Trophoblast cell (in vitro differentiated cells and primary cell): Measurements from ENCODE around the gene EEF1A2.

Experiments used
- DNase-seq, 2 donors: peaks; one replicate each; pipeline ENCODE4 v3.0.0-alpha.2; 2016
- H2AFZ ChIP-seq: 2 replicates; pipeline ENCODE4 v1.6.1; 2013; ENCODE audit warnings: low read length, moderate library complexity, mild to moderate bottlenecking; ENCODE audit not compliant: insufficient read depth, poor library complexity
- H2AK5ac ChIP-seq: 2 replicates; pipeline ENCODE4 v1.6.1; 2013; ENCODE audit warnings: mild to moderate bottlenecking, low read length
- H2BK120ac ChIP-seq: 2 replicates; pipeline ENCODE4 v1.6.1; 2013; ENCODE audit warnings: low read length, mild to moderate bottlenecking, moderate library complexity; ENCODE audit not compliant: insufficient read depth, poor library complexity
- H2BK12ac ChIP-seq: 2 replicates; pipeline ENCODE4 v1.6.1; 2013; ENCODE audit warnings: mild to moderate bottlenecking, low read length, moderate library complexity
- H2BK5ac ChIP-seq: 2 replicates; pipeline ENCODE4 v1.6.1; 2013; ENCODE audit warnings: low read length, low read depth, moderate library complexity, mild to moderate bottlenecking; ENCODE audit not compliant: poor library complexity
- H3K14ac ChIP-seq: 2 replicates; pipeline ENCODE4 v1.6.1; 2013; ENCODE audit warnings: mild to moderate bottlenecking, low read length
- H3K18ac ChIP-seq: 2 replicates; pipeline ENCODE4 v1.6.1; 2013; ENCODE audit warnings: mild to moderate bottlenecking, low read length
- H3K23ac ChIP-seq: 2 replicates; pipeline ENCODE4 v1.6.1; 2013; ENCODE audit warnings: low read length
- H3K27ac ChIP-seq: 2 replicates; pipeline ENCODE4 v1.5.1; 2013; ENCODE audit warnings: low read depth, mild to moderate bottlenecking, inconsistent platforms, low read length, moderate library complexity
- H3K27me3 ChIP-seq: 2 replicates; pipeline ENCODE4 v1.6.1; 2013; ENCODE audit warnings: inconsistent platforms, mild to moderate bottlenecking, low read length, moderate library complexity; ENCODE audit not compliant: insufficient read depth
- H3K36me3 ChIP-seq, 2 experiments: 1 replicate in 1 of 2; 2 replicates in 1 of 2; pipeline ENCODE4 v1.6.1; 2013; ENCODE audit warnings: low read length in 2 of 2, mild to moderate bottlenecking in 2 of 2, moderate library complexity in 1 of 2; ENCODE audit not compliant: insufficient read depth in 2 of 2, control insufficient read depth in 1 of 2
- H3K4ac ChIP-seq: 2 replicates; pipeline ENCODE4 v1.6.1; 2013; ENCODE audit warnings: low read depth, mild to moderate bottlenecking, low read length, moderate library complexity
- H3K4me1 ChIP-seq, 2 experiments: 1 replicate in 1 of 2; 2 replicates in 1 of 2; pipeline ENCODE4 v1.6.1; 2013; ENCODE audit warnings: low read length in 2 of 2, mild to moderate bottlenecking in 2 of 2, moderate library complexity in 1 of 2; ENCODE audit not compliant: insufficient read depth in 2 of 2, control insufficient read depth in 1 of 2
- H3K4me2 ChIP-seq: 2 replicates; pipeline ENCODE4 v1.6.1; 2013; ENCODE audit warnings: inconsistent platforms, mild to moderate bottlenecking, low read length, moderate library complexity
- H3K4me3 ChIP-seq: 2 replicates; pipeline ENCODE4 v1.5.1; 2013; ENCODE audit warnings: mild to moderate bottlenecking, low read depth, low read length, inconsistent platforms
- H3K79me1 ChIP-seq: one replicate; pipeline ENCODE4 v1.6.1; 2013; ENCODE audit warnings: low read length
- H3K79me2 ChIP-seq: 2 replicates; pipeline ENCODE4 v1.6.1; 2013; ENCODE audit warnings: low read length, mild to moderate bottlenecking; ENCODE audit not compliant: control insufficient read depth, insufficient read depth, poor library complexity
- H3K9ac ChIP-seq: 2 replicates; pipeline ENCODE4 v1.6.1; 2013; ENCODE audit warnings: mild to moderate bottlenecking, low read length
- H3K9me3 ChIP-seq: 2 replicates; pipeline ENCODE4 v1.6.1; 2013; ENCODE audit warnings: low read depth, mild to moderate bottlenecking, control low read depth, inconsistent platforms, low read length; ENCODE audit not compliant: insufficient read depth
- H4K12ac ChIP-seq: 2 replicates; pipeline ENCODE4 v1.6.1; 2013; ENCODE audit warnings: low read depth, mild to moderate bottlenecking, low read length, moderate library complexity
- H4K8ac ChIP-seq: 2 replicates; pipeline ENCODE4 v1.6.1; 2013; ENCODE audit warnings: low read depth, mild to moderate bottlenecking, low read length, moderate library complexity
- H4K91ac ChIP-seq: one replicate; pipeline ENCODE4 v1.6.1; 2013; ENCODE audit warnings: low read depth, mild to moderate bottlenecking, low read length, moderate library complexity
- WGBS: extraction: QIAGEN DNeasy Blood & Tissue Kit; methylation state at CpG from one replicate; pipeline ENCODE4 v1.1.7; 2013; ENCODE audit warnings: missing lambda C conversion rate; ENCODE audit not compliant: insufficient read length, insufficient coverage; ENCODE audit errors: extremely low coverage; 5-methylcytosine and 5-hydroxymethylcytosine counted together

The EEF1A2 gene

DNA sequence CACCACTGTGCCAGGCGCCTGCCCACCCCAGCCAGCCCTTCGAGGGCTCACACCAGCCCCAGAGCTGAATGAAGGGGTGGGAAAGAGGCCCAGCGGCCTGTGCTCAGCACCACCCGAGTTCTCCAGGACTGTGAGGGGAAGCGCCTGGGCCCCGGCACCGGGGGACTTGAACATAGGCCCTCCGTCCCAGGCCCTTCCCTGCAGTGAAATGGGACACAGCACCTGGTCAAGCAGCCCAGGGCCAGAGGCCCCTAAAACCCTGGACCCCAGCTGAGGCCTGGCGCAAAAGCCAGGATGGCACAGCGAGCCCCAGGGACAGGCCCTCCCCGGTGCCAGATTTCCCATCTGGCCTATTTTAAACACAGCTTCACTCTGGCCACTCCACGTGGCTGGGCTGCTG, 30.5 kb downstream of the EEF1A2 start:
- Histone ChIP-seq H3K9me3 (peaks cover 1% of the 10 kb centered on the region), H3K4ac (no peak overlapping the region), H2BK120ac (no peak overlapping the region), H3K9ac (no peak overlapping the region), H3K18ac (no peak overlapping the region), H3K4me2 (no peak overlapping the region), H4K91ac (no peak overlapping the region), H3K4me1 (peaks cover 5% of the 10 kb centered on the region in 2 experiments), H2BK12ac (no peak overlapping the region), H3K27ac (no peak overlapping the region), H4K8ac (no peak overlapping the region), H3K23ac (no peak overlapping the region), H3K14ac (no peak overlapping the region), H3K4me3 (no peak overlapping the region), H4K12ac (no peak overlapping the region), H3K27me3 (peaks cover 24% of the 10 kb centered on the region), H2AFZ (no peak overlapping the region), H3K79me2 (no peaks in the 10 kb centered on the region), H2AK5ac (no peak overlapping the region), H3K79me1 (no peaks in the 10 kb centered on the region), H2BK5ac (no peak overlapping the region), H3K36me3 (no peaks in the 10 kb centered on the region)
- no CpG with 5 or more reads among the region's 12 CpGs for WGBS
- DNase-seq, result no peak

DNA sequence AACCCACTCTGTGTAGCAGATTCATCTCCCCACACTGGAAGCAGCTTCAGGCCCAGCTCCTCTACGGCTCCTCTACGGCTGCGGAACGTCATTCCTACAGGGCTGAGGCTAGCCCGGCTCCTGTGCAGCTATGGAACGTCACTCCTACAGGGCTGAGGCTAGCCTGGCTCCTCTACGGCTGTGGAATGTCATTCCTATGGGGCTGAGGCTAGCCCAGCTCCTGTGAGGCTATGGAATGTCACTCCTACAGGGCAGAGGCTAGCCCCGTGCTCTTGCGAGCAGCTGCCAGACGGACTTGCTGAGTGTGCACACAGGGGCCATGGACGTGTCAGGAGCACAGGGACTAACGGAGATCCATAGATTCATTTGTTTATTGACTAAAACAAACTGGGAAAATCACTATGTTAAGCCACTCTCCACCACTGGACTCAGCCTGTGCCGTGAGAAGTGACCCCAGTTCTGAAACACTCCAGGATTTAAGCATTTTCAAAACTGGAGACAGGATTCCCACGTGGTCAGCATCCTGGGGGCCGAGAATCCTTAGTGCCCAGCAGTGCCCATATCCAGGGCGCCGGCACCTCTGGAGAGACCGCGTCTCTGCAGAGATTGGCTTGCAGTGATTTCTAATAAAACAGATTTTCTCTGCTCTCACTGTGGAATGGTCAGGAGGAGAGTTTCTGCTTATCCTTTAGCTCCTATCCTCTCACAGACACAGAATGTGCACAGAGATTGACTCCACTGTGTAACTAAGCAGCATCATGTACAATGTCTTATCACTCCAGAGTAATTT, 31.4 kb downstream of the EEF1A2 start:
- no peak overlapping the region for H2AFZ ChIP-seq
- no peaks in the 10 kb centered on the region for H3K79me1 ChIP-seq
- no peak overlapping the region for H3K14ac ChIP-seq
- DNase-seq, result no peak
- H3K23ac ChIP-seq, result no peak overlapping the region
- H3K36me3 ChIP-seq, result no peaks in the 10 kb centered on the region
- H2BK120ac ChIP-seq, result no peak overlapping the region
- peaks cover 1% of the 10 kb centered on the region for H3K9me3 ChIP-seq
- no peak overlapping the region for H4K12ac ChIP-seq
- H3K79me2 ChIP-seq, result no peaks in the 10 kb centered on the region
- H3K9ac ChIP-seq, result no peak overlapping the region
- H4K8ac ChIP-seq, result no peak overlapping the region
- no peak overlapping the region for H2AK5ac ChIP-seq
- no peak overlapping the region for H4K91ac ChIP-seq
- no peak overlapping the region for H3K27ac ChIP-seq
- H3K27me3 ChIP-seq, result peaks cover 23% of the 10 kb centered on the region
- no peak overlapping the region for H3K18ac ChIP-seq
- WGBS, result no CpG with 5 or more reads among the region's 19 CpGs
- no peak overlapping the region for H3K4me3 ChIP-seq
- no peak overlapping the region for H2BK5ac ChIP-seq
- no peak overlapping the region for H3K4ac ChIP-seq
- no peak overlapping the region for H2BK12ac ChIP-seq
- H3K4me2 ChIP-seq, result no peak overlapping the region
- peaks cover 5% of the 10 kb centered on the region in 2 experiments for H3K4me1 ChIP-seq

DNA sequence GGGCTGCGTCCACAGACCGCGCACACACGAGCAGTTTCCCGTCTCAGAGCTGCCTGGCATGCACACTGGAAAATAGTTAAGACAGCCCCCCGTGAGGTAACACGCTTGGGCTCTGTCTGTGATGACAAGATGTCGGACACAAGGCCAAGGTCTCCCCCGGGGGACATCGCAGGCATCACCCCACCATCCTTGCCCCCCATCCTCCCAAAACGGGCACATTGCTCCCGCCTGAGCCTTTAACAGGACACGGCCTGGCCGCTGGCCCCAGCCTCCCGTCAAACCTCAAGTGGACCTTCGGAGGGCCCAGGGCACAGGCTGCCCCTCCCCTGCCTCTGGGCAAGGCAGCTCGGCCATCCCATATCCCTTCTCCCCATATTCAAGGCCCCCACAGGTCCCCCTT, 32.0 kb downstream of the EEF1A2 start:
- WGBS, result no CpG with 5 or more reads among the region's 17 CpGs
- Histone ChIP-seq H3K4ac (no peak overlapping the region), H3K23ac (no peak overlapping the region), H3K79me2 (no peaks in the 10 kb centered on the region), H3K27me3 (peaks cover 17% of the 10 kb centered on the region), H3K79me1 (no peaks in the 10 kb centered on the region), H4K91ac (no peak overlapping the region), H2AFZ (no peak overlapping the region), H3K9me3 (peaks cover 1% of the 10 kb centered on the region), H2BK5ac (no peak overlapping the region), H3K9ac (no peak overlapping the region), H3K36me3 (no peaks in the 10 kb centered on the region), H3K4me3 (no peak overlapping the region), H4K12ac (no peak overlapping the region), H3K4me2 (no peak overlapping the region), H3K14ac (no peak overlapping the region), H3K4me1 (peaks cover under 1% of the 10 kb centered on the region in 2 experiments), H3K18ac (no peak overlapping the region), H2BK120ac (no peak overlapping the region), H4K8ac (no peak overlapping the region), H3K27ac (no peak overlapping the region), H2BK12ac (no peak overlapping the region), H2AK5ac (no peak overlapping the region)
- no peak for DNase-seq

DNA sequence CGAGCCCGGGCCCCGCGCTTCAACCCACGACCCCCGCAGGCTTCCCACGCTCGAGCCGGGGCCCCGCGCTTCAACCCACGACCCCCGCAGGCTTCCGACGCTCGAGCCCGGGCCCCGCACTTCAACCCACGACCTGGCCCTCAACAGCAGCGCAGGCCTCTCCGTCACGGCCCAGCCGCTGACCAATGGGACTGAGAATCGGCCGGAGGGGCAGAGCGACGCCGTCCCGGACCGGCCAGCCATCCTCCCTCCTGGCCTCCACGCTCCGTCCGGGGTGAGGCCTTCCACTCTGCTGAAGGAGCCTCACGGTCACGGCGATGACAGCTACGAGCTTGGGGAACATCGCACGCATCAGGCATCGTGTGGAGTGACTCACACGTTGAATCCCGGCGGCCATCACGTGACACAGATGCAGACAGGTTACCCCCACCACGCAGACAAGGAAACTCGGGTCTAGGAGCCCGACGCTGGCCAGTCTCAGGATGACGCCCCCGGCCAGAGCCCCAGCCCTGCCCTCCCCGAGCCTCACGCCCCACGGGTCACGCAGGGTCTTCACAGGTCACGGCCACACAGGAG, 32.5 kb downstream of the EEF1A2 start:
- Histone ChIP-seq H3K4me2 (no peak overlapping the region), H3K4ac (no peak overlapping the region), H3K18ac (no peak overlapping the region), H3K9me3 (peaks cover 1% of the 10 kb centered on the region), H3K4me3 (no peak overlapping the region), H3K23ac (no peak overlapping the region), H4K8ac (no peak overlapping the region), H3K79me1 (no peaks in the 10 kb centered on the region), H3K79me2 (no peaks in the 10 kb centered on the region), H2BK120ac (no peak overlapping the region), H3K27ac (no peak overlapping the region), H2AK5ac (no peak overlapping the region), H4K91ac (no peak overlapping the region), H2BK5ac (no peak overlapping the region), H3K9ac (no peak overlapping the region), H2BK12ac (no peak overlapping the region), H3K27me3 (peaks cover 12% of the 10 kb centered on the region), H3K4me1 (no peaks in the 10 kb centered on the region), H3K14ac (no peak overlapping the region), H4K12ac (no peak overlapping the region), H3K36me3 (no peaks in the 10 kb centered on the region), H2AFZ (no peak overlapping the region)
- WGBS, result no CpG with 5 or more reads among the region's 55 CpGs
- DNase-seq, result no peak
